HG03354 (cell line): ENCODE results near the gene CARS1.

Experiments used
- ATAC-seq: cut with Tn5 transposase; IDR thresholded peaks from one replicate; pipeline ENCODE4 v1.9.1; 2021; ENCODE audit warnings: mild to moderate bottlenecking; ENCODE audit not compliant: unreplicated experiment, poor library complexity, severe bottlenecking

CARS1 gene

GRCh38 chr11:2998073-2998850 lies 59.0 kb downstream of the CARS1 start:
- no peak for ATAC-seq

- ATAC-seq: no peak
Measured at GRCh38 chr11:2997406-2997805, 59.8 kb downstream of the CARS1 start.

DNA sequence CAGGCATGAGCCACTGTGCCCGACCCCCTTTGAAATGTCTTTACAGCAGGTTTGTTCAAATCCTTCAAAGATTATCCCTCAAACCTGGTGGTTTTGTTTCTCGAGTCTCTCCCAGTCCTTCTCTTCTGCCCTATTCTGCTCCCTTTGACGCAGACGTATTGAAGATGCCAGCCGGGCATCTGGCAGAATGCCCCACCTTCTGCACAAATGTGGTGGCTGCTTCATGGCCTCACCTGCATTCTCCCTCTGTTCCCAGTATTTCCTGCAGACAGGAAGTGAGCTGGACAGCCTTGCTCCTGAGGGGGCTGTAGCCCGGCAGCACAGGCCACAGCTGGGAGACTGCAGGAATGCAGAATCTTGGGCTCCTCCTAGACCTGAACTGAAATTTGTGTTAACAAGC lies 60.2 kb downstream of the CARS1 start:
- ATAC-seq: no peak

- ATAC-seq: no peak
Measured at GRCh38 chr11:2995893-2996554, 61.2 kb downstream of the CARS1 start.

GRCh38 chr11:2995031-2995561 lies 62.1 kb downstream of the CARS1 start:
- ATAC-seq: no peak

DNA sequence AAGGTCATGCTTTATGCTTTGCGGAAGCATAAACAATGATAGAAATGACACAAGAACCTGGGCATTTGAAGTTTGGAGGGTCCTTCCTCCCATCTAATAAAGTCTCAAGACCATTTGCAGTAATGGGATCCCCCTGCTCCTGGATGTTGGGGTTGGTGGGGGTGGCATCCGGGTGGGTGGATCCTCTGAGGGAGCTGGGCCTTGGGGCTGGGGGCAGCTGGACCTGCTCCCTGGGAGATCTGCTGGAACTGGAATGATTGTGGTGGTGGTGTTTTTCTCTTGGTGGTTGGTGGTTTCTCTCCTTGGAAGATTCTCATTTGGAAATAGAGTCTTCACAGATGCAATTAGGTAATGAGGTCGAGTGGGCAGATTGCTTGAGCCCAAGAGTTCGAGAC lies 62.9 kb downstream of the CARS1 start:
- ATAC-seq: no peak

GRCh38 chr11:2992997-2993325 lies 64.3 kb downstream of the CARS1 start:
- no peak for ATAC-seq

GRCh38 chr11:2992234-2992996 lies 64.8 kb downstream of the CARS1 start, which contains the start of gene NAP1L4:
TSS of gene NAP1L4 (minus strand) at chr11:2992329. CDS start at chr11:2979220, 13,109 bp downstream.
- ATAC-seq: peak; percentile 85

DNA sequence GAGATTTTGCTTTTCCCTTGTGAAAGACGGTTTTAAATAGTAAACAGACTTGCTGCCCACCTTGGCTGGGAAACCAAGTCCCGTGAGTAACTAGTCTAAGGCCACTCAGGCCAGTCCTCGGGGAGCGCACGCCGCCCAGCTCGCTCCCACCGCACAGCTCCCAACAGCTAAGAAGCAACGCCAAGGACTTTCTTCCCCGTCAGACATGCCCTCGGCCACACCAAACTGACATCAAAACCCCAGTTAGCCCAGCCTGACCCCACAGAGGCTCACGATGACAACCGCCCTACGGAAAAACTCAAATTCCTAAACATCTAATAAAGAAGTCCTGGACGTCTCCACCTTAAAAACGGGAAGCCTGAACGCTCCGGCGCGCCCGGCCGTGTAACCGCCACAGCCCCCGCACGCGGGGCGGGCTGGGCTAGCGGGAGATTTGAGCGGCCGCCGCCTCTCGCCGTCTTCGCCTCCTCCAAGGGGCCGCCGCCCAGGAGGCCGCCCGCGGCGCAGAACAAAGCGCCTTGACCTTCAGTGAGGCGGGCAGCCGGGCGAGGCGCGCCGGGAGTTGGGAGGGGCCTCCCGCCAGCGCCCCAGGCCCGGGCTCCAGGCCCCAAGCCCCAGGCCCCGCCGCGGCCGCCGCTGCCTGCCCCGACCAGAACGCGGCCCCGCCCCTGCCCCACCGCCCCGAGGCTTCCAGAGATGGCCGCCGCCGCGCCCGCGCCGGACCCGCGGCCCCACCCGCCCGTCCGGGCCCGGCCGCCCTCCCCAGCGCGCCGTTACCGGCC lies 65.6 kb downstream of the CARS1 start:
- peak; percentile 41 for ATAC-seq

GRCh38 chr11:2990617-2991451 lies 66.4 kb downstream of the CARS1 start:
- no peak for ATAC-seq

DNA sequence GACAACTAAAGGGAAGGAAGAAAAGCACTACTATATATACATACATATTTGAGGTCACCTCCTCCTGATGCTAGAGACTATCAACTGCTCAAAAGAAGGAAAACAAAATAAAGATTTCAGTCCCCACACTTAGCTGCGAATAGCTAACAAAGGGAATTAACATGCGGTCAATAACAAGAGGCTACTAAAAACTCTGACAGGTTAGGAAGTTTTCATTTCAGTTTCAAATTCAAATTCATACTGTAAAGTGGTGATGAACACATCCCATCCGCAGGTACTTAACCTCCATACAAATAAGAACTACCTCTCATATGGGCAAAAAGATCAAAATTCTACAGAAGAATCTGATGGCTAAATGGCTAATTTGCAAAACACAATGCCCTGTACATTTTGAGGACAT lies 67.7 kb downstream of the CARS1 start:
- ATAC-seq: no peak

- no peak for ATAC-seq
Measured at GRCh38 chr11:2989006-2989405, 68.2 kb downstream of the CARS1 start.

DNA sequence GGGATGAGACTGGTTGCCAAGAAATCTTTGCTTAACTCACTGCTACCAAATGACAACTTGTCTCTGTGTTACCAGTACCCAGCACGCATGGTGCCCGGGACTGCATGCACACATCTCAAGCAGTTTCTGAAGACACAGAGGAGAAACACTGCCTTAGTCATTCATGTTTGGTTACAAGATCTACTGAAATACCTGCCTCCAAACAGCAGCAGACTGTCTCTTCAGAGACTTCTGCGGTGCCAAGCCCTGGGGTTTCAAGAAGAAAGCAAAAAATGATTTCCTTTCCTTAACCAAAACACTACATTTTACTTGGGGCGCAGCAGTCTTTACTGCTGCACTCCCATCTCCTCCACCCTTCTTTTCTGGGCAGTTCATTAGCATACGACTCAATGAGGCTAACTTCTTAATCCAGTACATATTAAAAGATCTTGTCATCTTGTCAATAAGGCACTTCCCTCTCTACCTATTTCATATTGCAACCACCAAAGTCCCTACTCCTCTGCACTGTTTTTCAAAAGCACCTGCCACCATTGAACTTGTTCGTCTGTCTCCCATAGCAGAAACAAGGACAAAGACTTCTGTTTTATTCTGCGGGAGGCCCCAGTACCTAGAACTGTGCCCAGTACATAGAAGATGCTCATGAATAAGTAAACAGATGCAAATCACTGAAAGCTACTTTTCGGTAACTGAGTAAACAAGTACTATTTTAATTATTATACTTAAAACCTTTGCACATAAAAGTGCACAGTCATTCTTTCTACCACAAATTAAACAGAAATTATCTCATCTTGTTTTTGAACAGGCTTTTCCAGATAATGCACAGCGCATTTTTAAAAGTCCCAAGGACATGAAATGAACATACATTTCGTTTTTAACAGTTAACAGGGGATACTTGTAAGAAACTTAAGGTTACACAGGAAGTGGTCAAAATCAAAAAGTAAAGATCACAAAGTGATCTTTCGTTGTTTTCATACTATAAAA lies 69.1 kb downstream of the CARS1 start:
- ATAC-seq: no peak

GRCh38 chr11:2983908-2984307 lies 73.3 kb downstream of the CARS1 start:
- ATAC-seq: no peak

- ATAC-seq: no peak
Measured at GRCh38 chr11:2982214-2982613, 75.0 kb downstream of the CARS1 start.

DNA sequence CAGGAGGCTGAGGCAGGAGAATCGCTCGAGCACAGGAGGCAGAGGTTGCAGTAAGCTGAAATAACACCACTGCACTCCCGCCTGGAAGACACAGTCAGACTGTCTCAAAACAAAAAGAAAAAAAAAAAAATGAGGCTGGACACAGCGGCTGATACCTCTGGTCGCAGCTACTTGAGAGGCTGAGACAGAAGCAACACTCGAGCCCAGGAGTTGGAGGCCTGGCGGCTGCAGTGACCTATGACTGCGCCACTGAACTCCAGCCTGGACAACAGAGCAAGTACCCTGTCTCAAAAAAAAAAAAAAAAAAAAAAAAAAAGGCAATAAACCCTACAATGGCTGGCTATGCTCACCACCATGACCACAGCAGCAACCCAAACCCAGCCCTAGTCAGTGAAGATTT lies 76.1 kb downstream of the CARS1 start:
- ATAC-seq: no peak

GRCh38 chr11:2980168-2980840 lies 76.9 kb downstream of the CARS1 start:
- no peak for ATAC-seq
